ENCODE results near the gene PDXDC1.
A peak's percentile ranks its signal among the peaks of the same experiment; 100 is the strongest.
"Not testable (repeated sequence)": the region's sequence is repeated elsewhere in the genome, so short reads cannot be mapped to it uniquely, and the experiment has no call there.

The PDXDC1 gene

DNA sequence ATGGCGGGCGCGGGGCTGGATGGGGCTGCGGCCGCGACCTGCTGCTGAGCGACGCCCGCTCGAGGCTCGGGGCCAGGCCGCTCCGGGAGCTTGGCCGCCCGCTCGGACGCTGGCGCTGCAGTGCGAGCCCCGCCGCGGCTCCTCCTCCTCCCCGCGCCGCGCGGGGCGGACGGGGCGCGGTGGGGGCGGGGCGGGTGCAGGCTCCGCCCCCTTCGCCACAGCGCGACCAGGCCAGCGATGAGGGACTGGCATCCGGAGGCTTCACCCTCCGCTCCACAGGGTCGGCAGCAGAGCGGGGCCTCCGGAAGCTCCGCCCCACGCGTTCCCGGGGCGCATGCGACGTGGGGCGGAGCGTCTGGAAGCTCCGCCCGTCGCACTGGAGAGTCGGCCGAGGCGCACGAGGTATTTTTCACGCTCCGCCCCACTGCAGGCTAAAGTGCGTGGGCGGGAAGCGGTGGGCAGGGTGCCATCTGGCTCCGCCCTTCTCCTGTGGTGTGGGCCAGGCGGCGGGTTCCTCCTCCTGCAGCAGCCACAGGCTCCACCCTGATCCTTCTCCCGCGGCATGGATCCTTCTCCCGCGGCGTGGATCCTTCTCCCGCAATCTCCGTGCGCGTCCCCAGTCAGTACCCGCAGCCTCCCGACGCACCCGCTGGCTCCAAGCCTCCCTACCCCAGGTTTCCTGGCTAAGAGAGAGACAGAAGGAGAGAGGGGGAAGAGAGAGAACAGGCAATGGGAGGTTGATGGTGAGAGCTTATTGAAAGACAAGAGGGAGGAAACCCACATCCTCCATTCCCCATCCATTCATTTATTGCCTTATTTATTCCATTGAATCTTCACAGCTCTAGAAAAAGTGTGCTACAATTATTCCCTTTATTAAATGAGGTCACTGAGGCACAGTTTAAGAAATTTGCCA is 180.1 kb downstream of the PDXDC1 start:
- DNase-seq (ENCODE audit: low read depth), result peak; percentile 75

DNA sequence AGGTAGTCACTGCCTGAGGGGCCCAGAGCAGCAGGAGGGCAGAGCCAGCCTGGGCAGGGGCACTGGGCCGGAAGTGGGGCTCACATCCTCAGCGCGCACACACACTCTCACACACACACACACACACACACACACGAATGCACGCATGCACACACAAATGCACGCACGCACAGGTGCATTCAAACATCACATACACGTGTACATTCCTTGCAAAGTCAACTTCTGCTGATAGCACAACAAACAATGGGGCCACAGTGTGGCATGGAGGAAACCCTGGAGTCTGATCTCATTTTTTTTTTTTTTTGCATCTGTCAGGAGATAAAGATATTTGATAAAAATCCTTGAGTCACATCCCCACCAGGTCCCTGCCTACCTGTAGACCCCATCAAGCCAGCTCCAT is 182.8 kb downstream of the PDXDC1 start:
- not testable (repeated sequence) for DNase-seq (ENCODE audit: low read depth)

DNA sequence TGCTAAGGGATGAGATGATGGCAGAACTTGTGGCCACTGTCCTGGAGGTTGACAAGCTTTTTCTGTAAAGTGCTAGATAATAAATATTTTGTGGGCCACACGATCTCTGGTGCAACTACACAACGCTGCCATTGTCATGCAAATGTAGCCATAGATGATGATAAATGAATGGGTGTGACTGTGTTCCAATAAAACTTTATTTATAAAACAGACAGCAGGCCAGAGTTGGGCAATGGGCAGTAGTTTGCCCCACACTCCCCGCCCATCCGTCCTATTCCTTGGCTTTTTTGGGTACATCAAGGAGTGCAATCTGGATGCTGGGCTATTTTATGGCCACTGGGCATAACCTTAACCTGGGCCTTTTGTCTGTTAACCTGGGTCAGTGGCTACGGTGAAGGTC is 184.8 kb downstream of the PDXDC1 start:
- DNase-seq (ENCODE audit: low read depth), result not testable (repeated sequence)

DNA sequence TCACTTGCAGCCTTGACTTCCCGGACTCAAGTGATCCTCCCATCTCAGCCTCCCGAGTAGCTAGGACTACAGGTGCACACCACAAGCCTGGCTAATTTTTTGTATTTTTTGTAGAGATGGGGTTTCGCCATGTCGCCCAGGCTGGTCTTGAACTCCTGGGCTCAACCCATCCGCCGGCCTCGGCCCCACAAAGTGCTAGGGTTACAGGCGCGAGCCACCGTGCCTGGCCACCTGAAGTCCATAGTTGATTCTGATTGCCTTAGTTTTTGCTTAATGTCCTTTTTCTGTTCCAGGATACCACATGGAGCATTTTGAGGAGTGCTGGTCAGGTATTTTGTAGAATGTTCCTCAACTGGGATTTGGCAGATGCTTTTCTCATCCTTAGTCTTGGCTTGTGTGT is 185.7 kb downstream of the PDXDC1 start:
- not testable (repeated sequence) for DNase-seq (ENCODE audit: low read depth)

DNA sequence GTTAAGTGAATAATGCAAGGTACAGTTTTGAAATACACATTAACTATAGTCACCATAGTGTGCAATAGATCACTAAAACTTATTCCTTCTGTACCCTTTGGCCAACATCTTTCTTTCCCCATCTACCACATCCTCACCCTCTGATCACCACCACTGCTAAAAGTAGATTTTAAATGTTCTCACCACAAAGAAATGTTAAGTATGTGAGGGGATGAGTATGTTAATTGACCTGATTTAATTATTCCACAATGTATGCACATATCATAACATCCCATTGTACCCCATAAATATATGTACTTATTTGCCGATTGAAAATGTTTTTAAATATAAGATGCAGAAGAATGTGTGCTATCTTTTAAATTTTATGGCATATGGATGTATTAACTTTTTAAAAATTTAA is 188.2 kb downstream of the PDXDC1 start:
- DNase-seq (ENCODE audit: low read depth), result not testable (repeated sequence)

DNA sequence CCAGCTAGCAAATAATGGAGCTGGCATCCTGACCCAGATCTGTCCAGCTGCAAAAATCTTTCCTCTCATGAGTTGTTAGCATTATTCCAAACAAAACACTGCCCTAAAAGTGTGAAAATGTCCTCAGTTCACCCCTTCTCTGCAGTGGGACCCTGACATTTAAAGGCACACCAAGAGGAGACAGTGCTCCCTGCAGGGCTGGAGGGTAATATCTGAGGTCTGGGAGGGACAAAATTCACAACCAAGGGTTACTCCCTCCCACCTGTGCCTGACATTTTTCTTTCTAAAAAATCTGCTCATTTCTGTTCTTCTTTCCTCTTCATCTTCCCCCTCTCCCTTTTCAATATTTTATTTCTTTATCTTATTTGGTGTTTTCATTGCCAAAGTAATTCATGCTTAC is 191.4 kb downstream of the PDXDC1 start:
- DNase-seq (ENCODE audit: low read depth), result not testable (repeated sequence)

DNA sequence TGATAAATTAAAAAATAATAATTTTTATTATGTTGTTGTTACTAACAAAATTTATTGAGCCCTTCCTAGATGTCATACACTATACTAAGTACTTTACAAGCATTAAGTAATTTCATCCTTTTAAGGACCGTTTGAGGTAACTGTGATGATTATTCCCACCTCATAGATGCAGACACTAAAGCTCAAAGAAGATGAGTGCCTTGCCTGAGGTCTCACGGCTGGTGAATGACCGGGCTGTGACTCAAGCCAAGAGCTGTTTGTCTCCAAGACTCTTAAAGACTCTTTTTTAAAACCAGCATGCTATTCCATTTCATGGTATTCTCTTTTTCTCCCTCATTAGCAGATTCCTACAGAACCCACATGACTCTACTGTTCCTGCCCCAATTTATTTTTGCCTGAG is 193.5 kb downstream of the PDXDC1 start:
- not testable (repeated sequence) for DNase-seq (ENCODE audit: low read depth)

DNA sequence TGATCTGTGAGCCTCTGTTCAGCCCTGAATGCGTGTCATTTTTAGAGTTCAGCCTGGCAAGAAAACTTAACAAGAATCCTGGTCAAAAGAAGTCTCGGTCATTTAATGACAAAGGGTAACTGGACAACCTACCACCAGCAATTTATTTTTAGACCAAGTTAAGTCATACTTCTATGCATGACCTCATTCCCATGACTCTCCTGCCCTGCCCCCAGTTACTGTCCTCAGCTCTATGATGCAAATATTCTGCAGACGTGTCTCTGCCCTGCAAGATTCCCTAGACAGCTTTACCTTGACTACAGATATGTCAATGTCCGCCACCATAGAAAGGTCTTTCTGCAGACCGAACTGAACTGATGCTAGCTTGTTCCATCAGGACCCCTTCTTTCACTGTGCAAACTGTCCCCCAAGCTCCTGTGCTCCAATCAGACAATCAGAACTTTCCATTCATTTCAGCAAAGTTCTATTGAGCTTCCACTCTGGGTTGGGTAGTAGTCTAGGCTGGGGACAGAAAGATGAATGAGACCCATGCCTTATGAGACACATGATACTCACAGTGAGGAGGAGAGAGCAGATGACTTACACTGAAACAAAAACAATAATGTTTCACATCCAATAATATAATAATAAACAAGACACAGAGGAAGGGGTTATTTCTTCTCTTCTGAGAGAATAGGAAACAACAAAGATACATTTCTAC is 194.3 kb downstream of the PDXDC1 start:
- not testable (repeated sequence) for DNase-seq (ENCODE audit: low read depth)

DNA sequence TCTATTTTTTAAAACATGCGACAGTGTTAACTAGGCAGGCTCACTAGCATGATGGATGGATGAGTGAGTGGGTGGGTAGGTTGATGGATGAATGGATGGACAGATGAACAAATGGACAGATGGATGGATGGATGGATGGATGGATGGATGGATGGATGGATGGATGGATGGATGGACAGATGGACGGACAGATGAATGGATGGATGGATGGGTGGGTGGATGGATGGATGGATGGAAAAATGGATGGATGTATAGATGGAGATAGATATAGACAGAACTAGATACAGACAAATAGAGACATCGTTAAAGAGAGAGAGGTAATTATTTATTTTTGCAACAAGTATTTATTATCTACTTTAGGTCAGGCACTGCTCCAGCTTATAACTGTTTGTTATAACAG is 205.1 kb downstream of the PDXDC1 start:
- DNase-seq (ENCODE audit: low read depth), result not testable (repeated sequence)

DNA sequence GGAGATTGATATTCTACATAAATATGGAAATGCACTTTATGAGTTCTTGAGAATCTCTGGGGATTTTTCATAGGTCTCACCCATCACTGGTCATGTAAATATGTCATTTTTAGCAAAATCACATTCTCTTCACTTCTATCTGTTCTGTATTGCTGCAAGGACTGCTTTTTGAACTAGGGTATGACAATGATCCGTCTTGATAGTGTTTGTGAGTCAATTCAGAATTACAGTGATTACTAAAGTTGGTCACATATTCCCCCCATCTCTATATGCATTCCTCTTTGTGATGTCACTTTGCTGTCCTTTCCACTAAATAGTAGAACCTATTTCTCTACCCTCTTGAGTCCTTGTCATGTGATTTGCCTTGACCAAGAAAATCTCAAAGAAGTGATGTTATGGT is 206.1 kb downstream of the PDXDC1 start:
- DNase-seq (ENCODE audit: low read depth), result not testable (repeated sequence)

DNA sequence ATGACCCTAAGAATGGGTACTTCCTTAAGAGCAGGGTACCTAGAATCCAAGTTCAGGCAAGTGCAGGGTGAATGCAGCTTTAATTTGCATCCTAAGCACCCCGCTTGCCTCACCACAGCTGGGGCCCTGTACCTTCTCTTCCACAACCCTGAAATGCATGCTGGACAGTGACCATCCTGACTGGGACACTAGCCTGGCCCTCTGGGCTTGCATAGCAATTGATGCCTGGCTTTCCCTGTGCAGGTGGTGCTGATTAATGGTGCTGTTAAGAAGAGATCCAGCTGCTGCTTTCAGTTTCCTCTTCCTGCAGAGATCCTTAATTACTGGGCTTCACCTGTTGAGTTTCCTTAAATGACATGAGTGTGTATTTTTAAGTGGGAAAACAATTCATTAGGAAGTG is 209.2 kb downstream of the PDXDC1 start:
- DNase-seq (ENCODE audit: low read depth), result not testable (repeated sequence)
